ENCODE data around the gene ATM.
"Not testable (repeated sequence)": the region's sequence is repeated elsewhere in the genome, so short reads cannot be mapped to it uniquely, and the experiment has no call there.

The ATM gene

GRCh38 chr11:108223348-108224149 lies 682 bp downstream of the ATM start:
- DNase-seq: peak; percentile 39

- DNase-seq: no peak
Observed at GRCh38 chr11:108224366-108224765, 1.5 kb downstream of the ATM start.

GRCh38 chr11:108224911-108225786 lies 2.3 kb downstream of the ATM start:
- DNase-seq: no peak

GRCh38 chr11:108226036-108226435 lies 3.2 kb downstream of the ATM start:
- no peak for DNase-seq

GRCh38 chr11:108228251-108228650 lies 5.4 kb downstream of the ATM start:
- DNase-seq: no peak

- no peak for DNase-seq
Observed at GRCh38 chr11:108233277-108233945, 10.5 kb downstream of the ATM start.

GRCh38 chr11:108235192-108235591 lies 12.3 kb downstream of the ATM start:
- no peak for DNase-seq

GRCh38 chr11:108235633-108236032 lies 12.8 kb downstream of the ATM start:
- DNase-seq: no peak

- DNase-seq: no peak
Observed at GRCh38 chr11:108237058-108237481, 14.2 kb downstream of the ATM start.

- DNase-seq: no peak
Observed at GRCh38 chr11:108239076-108239475, 16.2 kb downstream of the ATM start.

GRCh38 chr11:108241330-108242037 lies 18.6 kb downstream of the ATM start:
- DNase-seq: no peak

GRCh38 chr11:108242422-108242821 lies 19.6 kb downstream of the ATM start:
- no peak for DNase-seq

- no peak for DNase-seq
Observed at GRCh38 chr11:108246308-108246707, 23.4 kb downstream of the ATM start.

- no peak for DNase-seq
Observed at GRCh38 chr11:108246885-108247284, 24.0 kb downstream of the ATM start.

- no peak for DNase-seq
Observed at GRCh38 chr11:108253176-108253575, 30.3 kb downstream of the ATM start.

GRCh38 chr11:108269583-108269982 lies 46.7 kb downstream of the ATM start:
- no peak for DNase-seq

GRCh38 chr11:108276985-108277616 lies 54.2 kb downstream of the ATM start:
- not testable (repeated sequence) for DNase-seq

GRCh38 chr11:108278546-108278945 lies 55.7 kb downstream of the ATM start:
- peak; percentile 78 for DNase-seq

GRCh38 chr11:108278954-108279353 lies 56.1 kb downstream of the ATM start:
- no peak for DNase-seq

GRCh38 chr11:108286370-108286769 lies 63.5 kb downstream of the ATM start:
- no peak for DNase-seq

GRCh38 chr11:108286956-108287355 lies 64.1 kb downstream of the ATM start:
- no peak for DNase-seq

GRCh38 chr11:108289066-108289465 lies 66.2 kb downstream of the ATM start:
- DNase-seq: not testable (repeated sequence)
